Measurements from ENCODE around the gene RAN.
"Not testable (repeated sequence)": the region's sequence is repeated elsewhere in the genome, so short reads cannot be mapped to it uniquely, and the experiment has no call there.

RAN gene

GRCh38 chr12:130849561-130850417 is 22.1 kb upstream of the RAN start:
- DNase-seq: no peak

DNA sequence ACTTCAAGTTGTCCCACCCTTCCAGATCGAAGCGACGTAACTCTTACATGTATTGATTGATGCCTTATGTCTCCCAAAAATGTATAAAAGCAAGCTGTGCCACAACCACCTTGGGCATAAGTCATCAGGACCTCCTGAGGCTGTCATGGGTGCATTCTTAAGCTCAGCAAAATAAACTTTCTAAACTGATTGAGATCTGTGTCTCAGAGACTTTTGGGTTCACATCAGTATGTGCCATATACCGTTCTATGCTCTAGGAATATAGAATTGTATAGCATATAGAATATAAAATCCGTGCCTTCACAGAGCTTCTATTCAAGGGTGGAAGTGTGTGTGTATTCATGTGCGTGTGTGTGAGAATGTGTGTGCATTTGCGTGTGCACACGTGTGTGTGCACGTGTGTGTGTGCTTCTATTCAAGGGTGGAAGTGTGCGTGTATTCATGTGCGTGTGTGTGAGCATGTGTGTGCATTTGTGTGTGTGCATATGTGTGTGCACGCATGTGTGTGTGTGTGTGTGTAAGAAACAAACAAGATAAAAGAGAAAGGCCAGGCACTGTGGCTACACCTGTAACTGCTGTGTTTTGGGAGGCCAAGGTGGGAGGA is 21.3 kb upstream of the RAN start:
- no peak for DNase-seq

DNA sequence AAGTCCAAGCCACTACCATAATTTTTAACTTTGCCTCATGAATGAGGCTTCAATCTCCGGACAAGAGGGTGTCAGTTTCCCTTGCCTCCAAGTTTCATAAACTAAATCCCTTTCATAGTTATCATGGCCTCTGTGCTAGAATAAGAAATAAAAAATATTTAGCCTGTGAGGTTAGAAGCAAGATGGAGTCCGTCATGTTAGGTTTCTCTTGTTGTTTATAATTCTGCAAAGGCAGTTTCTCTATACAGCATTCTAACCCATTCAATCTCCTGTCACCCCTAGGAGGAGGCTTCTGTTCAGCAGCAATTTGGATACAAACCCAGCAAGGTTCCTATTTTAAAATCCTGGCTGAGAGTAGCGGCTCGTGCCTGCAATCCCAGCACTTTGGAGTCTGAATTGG is 15.8 kb upstream of the RAN start:
- no peak for DNase-seq

DNA sequence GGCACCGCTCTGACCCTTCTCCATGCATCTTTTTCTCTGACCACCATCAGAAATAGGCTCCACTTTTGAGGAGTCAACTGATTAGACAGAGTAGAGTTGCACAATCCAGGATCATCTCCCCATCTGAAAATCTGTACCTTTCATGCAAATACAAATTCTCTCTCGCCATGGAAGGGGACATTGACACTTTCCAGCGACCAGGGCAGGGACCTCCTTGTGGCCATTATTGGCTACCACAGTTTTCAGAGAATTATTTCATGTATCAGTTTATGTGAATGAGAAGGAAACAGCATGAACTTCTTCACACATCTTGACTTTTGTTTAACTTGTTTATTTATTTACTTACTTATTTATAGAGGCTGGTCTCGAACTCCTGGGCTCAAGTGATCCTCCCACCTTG is 13.8 kb upstream of the RAN start:
- DNase-seq: no peak

GRCh38 chr12:130859161-130859560 is 12.7 kb upstream of the RAN start:
- DNase-seq: no peak

- DNase-seq: no peak
These were observed 11.6 kb upstream of the RAN start for GRCh38 chr12:130860311-130860710.

- DNase-seq: no peak
These were observed 9.7 kb upstream of the RAN start for GRCh38 chr12:130862161-130862560.

GRCh38 chr12:130862771-130863170 is 9.1 kb upstream of the RAN start:
- not testable (repeated sequence) for DNase-seq

DNA sequence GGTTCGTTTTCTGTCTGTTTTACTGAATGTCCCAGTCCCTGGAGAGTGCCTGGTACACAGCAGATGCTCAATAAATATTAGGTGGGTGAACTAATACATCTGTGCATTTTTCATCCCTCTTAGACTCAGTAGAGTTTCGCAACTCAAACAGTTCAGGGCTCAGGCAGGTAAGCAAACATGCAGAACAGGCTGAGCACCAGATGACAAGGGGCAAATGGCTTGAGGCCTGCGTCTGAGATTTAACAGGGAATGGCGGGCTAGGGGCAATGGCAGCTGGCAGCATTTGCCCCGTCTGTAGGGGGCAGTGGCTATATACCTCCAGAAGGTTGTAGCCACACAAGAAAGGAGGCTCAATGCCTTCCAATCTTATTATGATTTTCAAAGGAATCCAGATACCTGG is 8.6 kb upstream of the RAN start:
- no peak for DNase-seq

GRCh38 chr12:130868412-130868811 is 3.5 kb upstream of the RAN start:
- no peak for DNase-seq

DNA sequence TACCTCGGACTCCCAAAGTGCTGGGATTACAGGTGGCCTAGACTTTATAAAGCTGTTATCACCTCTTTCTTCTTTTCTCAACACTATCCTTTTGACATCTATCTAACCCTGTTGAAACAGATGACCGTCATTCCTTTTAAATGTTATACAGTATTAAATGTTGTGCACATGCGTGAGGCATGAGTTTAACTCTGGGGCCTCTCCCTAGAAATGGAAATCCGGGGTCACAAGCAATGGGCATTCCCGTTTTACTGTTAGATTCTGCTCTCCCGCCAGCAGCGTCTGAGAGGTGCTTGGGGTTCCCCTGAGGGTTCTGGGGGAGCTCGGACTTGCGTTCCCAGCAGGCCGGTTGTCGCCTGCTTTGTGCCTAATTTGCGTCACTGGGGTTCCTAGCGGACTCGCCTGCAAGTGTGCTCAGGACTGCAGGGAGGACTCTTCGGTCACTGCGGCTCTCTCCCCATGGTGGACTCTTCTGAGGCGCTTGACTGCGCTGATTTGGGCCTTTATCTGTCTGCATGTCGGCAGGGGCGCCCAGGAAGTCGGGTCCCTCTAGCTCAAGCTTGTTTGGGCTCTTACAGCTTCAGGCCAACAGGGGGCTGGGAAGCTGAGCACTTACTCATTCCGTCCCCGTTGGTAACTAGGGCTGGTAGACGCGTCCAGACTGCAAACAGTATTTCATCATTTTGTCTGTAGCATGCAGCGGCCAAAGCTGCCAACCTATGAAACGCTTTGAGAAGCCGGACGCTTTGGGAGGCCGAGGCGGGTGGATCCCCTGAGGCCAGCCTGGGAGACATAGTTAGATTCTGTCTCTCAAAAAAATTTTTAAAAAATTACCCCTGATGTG is 1.2 kb upstream of the RAN start:
- no peak for DNase-seq

DNA sequence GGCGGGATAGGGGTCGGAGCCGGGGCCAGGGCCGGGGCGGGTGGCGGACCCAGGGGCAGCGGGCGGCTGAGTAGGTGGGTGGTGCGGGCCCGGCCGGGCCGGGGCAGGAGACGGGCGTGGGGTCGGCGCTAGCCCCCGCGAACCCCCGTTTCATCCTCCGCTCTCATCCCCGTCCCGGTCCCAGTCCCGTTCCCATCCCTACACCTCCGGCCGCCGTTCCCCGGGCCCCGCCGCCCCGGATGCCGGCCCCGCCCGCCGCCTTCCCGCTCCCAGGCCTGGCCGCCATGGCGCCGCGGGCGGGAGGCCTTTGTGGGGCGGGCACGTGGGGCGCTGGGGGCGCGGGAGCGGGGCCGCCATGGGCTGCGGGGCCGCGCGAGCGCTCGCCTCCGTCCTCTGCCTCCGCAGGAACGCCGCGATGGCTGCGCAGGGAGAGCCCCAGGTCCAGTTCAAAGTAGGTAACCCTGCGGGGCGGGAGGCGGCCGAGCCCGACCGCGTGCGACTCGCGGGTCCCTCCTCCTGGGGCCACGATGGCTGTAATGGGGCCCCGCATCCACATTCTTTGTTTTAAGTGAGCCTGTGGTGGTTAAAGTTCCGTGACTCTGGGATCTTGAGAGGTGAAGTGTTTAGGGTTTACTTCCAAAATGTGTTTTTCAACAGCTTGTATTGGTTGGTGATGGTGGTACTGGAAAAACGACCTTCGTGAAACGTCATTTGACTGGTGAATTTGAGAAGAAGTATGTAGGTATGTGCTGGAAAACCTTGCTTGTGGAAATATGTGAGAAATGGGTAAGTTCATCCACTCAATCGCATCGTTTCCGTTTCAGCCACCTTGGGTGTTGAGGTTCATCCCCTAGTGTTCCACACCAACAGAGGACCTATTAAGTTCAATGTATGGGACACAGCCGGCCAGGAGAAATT is 572 bp downstream of the RAN start:
- DNase-seq: peak in 1 of 2 experiments; percentile 15

- no peak for DNase-seq
These were observed 1.4 kb downstream of the RAN start for GRCh38 chr12:130873106-130873795.

- DNase-seq: no peak
These were observed 2.0 kb downstream of the RAN start for GRCh38 chr12:130873825-130874224.

- DNase-seq: no peak
These were observed 2.8 kb downstream of the RAN start for GRCh38 chr12:130874696-130875095.

- no peak for DNase-seq
These were observed 3.3 kb downstream of the RAN start for GRCh38 chr12:130875193-130875592.

DNA sequence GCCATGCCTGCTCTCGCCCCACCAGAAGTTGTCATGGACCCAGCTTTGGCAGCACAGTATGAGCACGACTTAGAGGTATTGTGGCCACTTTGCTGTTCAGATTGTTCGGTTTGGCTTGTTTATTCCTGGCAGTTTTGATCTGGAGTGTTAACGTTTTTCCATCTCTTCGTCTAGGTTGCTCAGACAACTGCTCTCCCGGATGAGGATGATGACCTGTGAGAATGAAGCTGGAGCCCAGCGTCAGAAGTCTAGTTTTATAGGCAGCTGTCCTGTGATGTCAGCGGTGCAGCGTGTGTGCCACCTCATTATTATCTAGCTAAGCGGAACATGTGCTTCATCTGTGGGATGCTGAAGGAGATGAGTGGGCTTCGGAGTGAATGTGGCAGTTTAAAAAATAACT is 3.8 kb downstream of the RAN start:
- not testable (repeated sequence) for DNase-seq

DNA sequence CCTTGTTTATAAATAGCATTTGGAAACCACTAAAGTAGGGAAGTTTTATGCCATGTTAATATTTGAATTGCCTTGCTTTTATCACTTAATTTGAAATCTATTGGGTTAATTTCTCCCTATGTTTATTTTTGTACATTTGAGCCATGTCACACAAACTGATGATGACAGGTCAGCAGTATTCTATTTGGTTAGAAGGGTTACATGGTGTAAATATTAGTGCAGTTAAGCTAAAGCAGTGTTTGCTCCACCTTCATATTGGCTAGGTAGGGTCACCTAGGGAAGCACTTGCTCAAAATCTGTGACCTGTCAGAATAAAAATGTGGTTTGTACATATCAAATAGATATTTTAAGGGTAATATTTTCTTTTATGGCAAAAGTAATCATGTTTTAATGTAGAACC is 4.4 kb downstream of the RAN start:
- DNase-seq: no peak

DNA sequence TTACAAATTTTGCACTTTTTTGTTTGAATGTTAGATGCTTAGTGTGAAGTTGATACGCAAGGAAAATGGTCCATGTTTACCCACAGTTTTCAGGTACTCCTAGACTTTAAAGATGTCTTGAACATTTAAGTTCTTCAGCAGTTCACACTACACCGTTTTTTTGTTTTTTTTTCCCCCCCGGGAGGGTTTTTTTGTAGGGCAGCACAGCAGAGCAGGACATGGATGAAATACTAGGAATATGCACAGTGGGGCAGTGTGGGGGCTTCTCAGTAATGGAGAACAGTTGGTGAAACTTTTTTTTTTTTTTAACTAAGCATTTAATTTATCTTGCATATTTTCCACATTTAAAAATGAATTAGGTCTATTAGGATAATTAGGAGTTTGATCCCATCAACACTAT is 4.9 kb downstream of the RAN start:
- DNase-seq: no peak

DNA sequence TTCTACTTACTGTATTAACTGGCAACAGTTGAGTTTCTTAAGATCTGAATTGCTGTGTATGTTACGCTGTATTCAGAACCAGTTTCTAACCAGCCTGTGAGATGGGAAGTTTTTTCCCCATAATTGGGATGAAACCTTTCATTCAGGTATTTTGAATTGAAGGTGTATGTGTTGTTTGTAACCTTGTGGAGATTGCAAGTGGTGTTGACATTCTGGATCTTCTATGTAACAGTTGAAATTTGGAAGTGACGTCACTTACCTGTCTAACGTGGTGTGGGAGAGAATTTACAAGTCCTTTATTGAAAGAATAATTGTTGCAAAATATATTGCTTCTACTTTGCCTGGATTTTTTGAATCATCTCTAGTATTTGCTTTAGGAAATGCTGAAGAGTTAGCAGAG is 5.5 kb downstream of the RAN start:
- DNase-seq: no peak

- no peak for DNase-seq
These were observed 6.6 kb downstream of the RAN start for GRCh38 chr12:130878193-130879185.

All from NCI-H187 (cell line).